Erythroblast (primary cell): ENCODE measurements around the gene RGPD5.
"Not testable (repeated sequence)": the region's sequence is repeated elsewhere in the genome, so short reads cannot be mapped to it uniquely, and the experiment has no call there.

ENCODE experiments used
- DNase-seq, 2 experiments: peaks; one replicate each; lab custom pipeline; 2025; lab: John Stamatoyannopoulos, UW

RGPD5 gene

GRCh38 chr2:109893736-109894135 is 99.6 kb downstream of the RGPD5 start:
- not testable (repeated sequence) for DNase-seq

GRCh38 chr2:109894141-109894540 is 100.0 kb downstream of the RGPD5 start:
- DNase-seq: not testable (repeated sequence)

- DNase-seq: not testable (repeated sequence)
Observed at GRCh38 chr2:109895090-109895869, 101.2 kb downstream of the RGPD5 start.

GRCh38 chr2:109896212-109896611 is 102.1 kb downstream of the RGPD5 start:
- not testable (repeated sequence) for DNase-seq

- DNase-seq: not testable (repeated sequence)
Observed at GRCh38 chr2:109897769-109898461, 103.8 kb downstream of the RGPD5 start.

- DNase-seq: not testable (repeated sequence)
Observed at GRCh38 chr2:109898462-109899336, 104.6 kb downstream of the RGPD5 start, which contains the start of gene LIMS3. Gene LIMS3 (plus strand): TSS chr2:109898688. CDS start chr2:109898729, 41 bp downstream.

GRCh38 chr2:109905796-109906195 is 111.7 kb downstream of the RGPD5 start:
- not testable (repeated sequence) for DNase-seq
